HEK293 (cell line): ENCODE measurements around the gene DLEC1.

Experiments used
- CTCF ChIA-PET: fragments of 350-600 bp; formaldehyde crosslinking; extraction: SDS; loops from one replicate; lab custom pipeline; 2021; ENCODE audit warnings: antibody characterized with exemption; lab: Yijun Ruan, JAX
- POLR2A ChIA-PET: fragments of 300-600 bp; formaldehyde crosslinking; extraction: SDS; loops from one replicate; lab custom pipeline; 2020; ENCODE audit warnings: antibody characterized with exemption, inconsistent platforms; lab: Yijun Ruan, JAX
- H3K27ac ChIP-seq: fragments of 200-500 bp; sonication (Bioruptor generic); 2 replicates; pipeline ENCODE4 v1.5.1; 2014; ENCODE audit warnings: low read depth, low read length, control low read depth, inconsistent platforms; ENCODE audit errors: extremely low read depth
- H3K36me3 ChIP-seq, 2 experiments: fragments of 200-500 bp in 1 of 2; sonication (Bioruptor generic) in 1 of 2; 1 replicate in 1 of 2; 2 replicates in 1 of 2; pipeline ENCODE4 v1.5.1; 2014 to 2017; ENCODE audit warnings: inconsistent platforms in 2 of 2, low read length in 2 of 2; ENCODE audit not compliant: control insufficient read depth in 2 of 2, insufficient read depth in 1 of 2
- H3K4me1 ChIP-seq: fragments of 200-500 bp; sonication (Bioruptor generic); 2 replicates; pipeline ENCODE4 v1.5.1; 2014; ENCODE audit warnings: mild to moderate bottlenecking, low read length, inconsistent platforms; ENCODE audit not compliant: control insufficient read depth, insufficient read depth
- H3K4me3 ChIP-seq: 2 replicates; pipeline ENCODE4 v1.5.1; 2011; ENCODE audit warnings: low read depth, mild to moderate bottlenecking, control low read depth, low read length, moderate library complexity
- H3K9me3 ChIP-seq: fragments of 200-500 bp; sonication (Bioruptor generic); 2 replicates; pipeline ENCODE4 v1.5.1; 2014; ENCODE audit warnings: low read depth, low read length, inconsistent platforms; ENCODE audit not compliant: control insufficient read depth, insufficient read depth
- EGR2 ChIP-seq: fragments of 450-650 bp; formaldehyde crosslinking; IDR thresholded peaks from 2 replicates; pipeline ENCODE4 v1.5.1; 2016; ENCODE audit warnings: low read depth, missing biosample characterization, missing genetic modification characterization
- MEIS1 ChIP-seq: sonication (generic); formaldehyde crosslinking; IDR thresholded peaks from 2 replicates; pipeline ENCODE4 v1.8.1; 2022; ENCODE audit warnings: missing genetic modification reagents, mild to moderate bottlenecking, borderline replicate concordance
- MYNN ChIP-seq: fragments of 450-650 bp; formaldehyde crosslinking; IDR thresholded peaks from 2 replicates; pipeline ENCODE4 v1.5.1; 2016; ENCODE audit warnings: missing biosample characterization, missing genetic modification characterization, borderline replicate concordance
- TCF7L2 ChIP-seq: IDR thresholded peaks from 2 replicates; pipeline ENCODE4 v1.6.1; 2011; ENCODE audit warnings: low read depth, mild to moderate bottlenecking, inconsistent platforms, low read length, moderate library complexity, borderline replicate concordance
- TRIM28 ChIP-seq: IDR thresholded peaks from 2 replicates; pipeline ENCODE4 v1.6.1; 2011; ENCODE audit warnings: low read length, control low read depth, borderline replicate concordance
- ZFP37 ChIP-seq: fragments of 450-650 bp; formaldehyde crosslinking; IDR thresholded peaks from 2 replicates; pipeline ENCODE4 v1.5.1; 2016; ENCODE audit warnings: missing biosample characterization, missing genetic modification characterization
- ZNF146 ChIP-seq: fragments of 450-650 bp; formaldehyde crosslinking; IDR thresholded peaks from 2 replicates; pipeline ENCODE4 v1.5.1; 2016; ENCODE audit warnings: missing biosample characterization, missing genetic modification characterization
- ZNF16 ChIP-seq: fragments of 450-650 bp; formaldehyde crosslinking; IDR thresholded peaks from 2 replicates; pipeline ENCODE4 v1.5.1; 2016; ENCODE audit warnings: low read depth, missing biosample characterization, missing genetic modification characterization
- ZNF184 ChIP-seq: fragments of 450-650 bp; IDR thresholded peaks from 2 replicates; pipeline ENCODE4 v1.5.1; 2018; ENCODE audit warnings: missing biosample characterization, mild to moderate bottlenecking, missing genetic modification characterization
- ZNF23 ChIP-seq: fragments of 450-650 bp; formaldehyde crosslinking; IDR thresholded peaks from 2 replicates; pipeline ENCODE4 v1.5.1; 2016; ENCODE audit warnings: missing biosample characterization, missing genetic modification characterization, borderline replicate concordance
- ZNF280D ChIP-seq: fragments of 450-650 bp; formaldehyde crosslinking; IDR thresholded peaks from 2 replicates; pipeline ENCODE4 v1.5.1; 2016; ENCODE audit warnings: missing biosample characterization, missing genetic modification characterization
- ZNF292 ChIP-seq: fragments of 450-650 bp; formaldehyde crosslinking; IDR thresholded peaks from 2 replicates; pipeline ENCODE4 v1.5.1; 2016; ENCODE audit warnings: low read depth, missing biosample characterization, missing genetic modification characterization, borderline replicate concordance
- ZNF366 ChIP-seq: fragments of 450-650 bp; formaldehyde crosslinking; conservative IDR thresholded peaks from 2 replicates; pipeline ENCODE4 v1.5.1; 2016; ENCODE audit warnings: missing biosample characterization, missing genetic modification characterization
- ZNF391 ChIP-seq: fragments of 450-650 bp; formaldehyde crosslinking; IDR thresholded peaks from 2 replicates; pipeline ENCODE4 v1.5.1; 2016; ENCODE audit warnings: low read depth, missing biosample characterization, missing genetic modification characterization, borderline replicate concordance
- ZNF398 ChIP-seq: fragments of 450-650 bp; formaldehyde crosslinking; IDR thresholded peaks from 2 replicates; pipeline ENCODE4 v1.5.1; 2017; ENCODE audit warnings: missing biosample characterization, missing genetic modification characterization
- ZNF404 ChIP-seq: fragments of 450-650 bp; formaldehyde crosslinking; IDR thresholded peaks from 2 replicates; pipeline ENCODE4 v1.5.1; 2017; ENCODE audit warnings: missing biosample characterization, missing genetic modification characterization
- ZNF426 ChIP-seq: fragments of 450-650 bp; formaldehyde crosslinking; IDR thresholded peaks from 2 replicates; pipeline ENCODE4 v1.5.1; 2017; ENCODE audit warnings: missing biosample characterization, missing genetic modification characterization, mild to moderate bottlenecking, inconsistent platforms, moderate library complexity
- ZNF473 ChIP-seq: fragments of 450-650 bp; formaldehyde crosslinking; IDR thresholded peaks from 2 replicates; pipeline ENCODE4 v1.5.1; 2017; ENCODE audit warnings: missing biosample characterization, missing genetic modification characterization
- ZNF48 ChIP-seq: fragments of 450-650 bp; formaldehyde crosslinking; IDR thresholded peaks from 2 replicates; pipeline ENCODE4 v1.5.1; 2016; ENCODE audit warnings: missing biosample characterization, missing genetic modification characterization
- ZNF521 ChIP-seq: fragments of 450-650 bp; formaldehyde crosslinking; IDR thresholded peaks from 2 replicates; pipeline ENCODE4 v1.5.1; 2017; ENCODE audit warnings: missing biosample characterization, mild to moderate bottlenecking, missing genetic modification characterization
- ZNF561 ChIP-seq: fragments of 450-650 bp; IDR thresholded peaks from 2 replicates; pipeline ENCODE4 v1.5.1; 2018; ENCODE audit warnings: missing biosample characterization, missing genetic modification characterization, borderline replicate concordance
- ZNF645 ChIP-seq: fragments of 450-650 bp; formaldehyde crosslinking; IDR thresholded peaks from 2 replicates; pipeline ENCODE4; 2016; ENCODE audit warnings: missing biosample characterization, missing genetic modification characterization
- ZNF768 ChIP-seq: fragments of 450-650 bp; formaldehyde crosslinking; IDR thresholded peaks from 2 replicates; pipeline ENCODE4 v1.5.1; 2018; ENCODE audit warnings: missing biosample characterization, mild to moderate bottlenecking, missing genetic modification characterization
- ZSCAN16 ChIP-seq: fragments of 450-650 bp; formaldehyde crosslinking; IDR thresholded peaks from 2 replicates; pipeline ENCODE4 v1.5.1; 2016; ENCODE audit warnings: missing biosample characterization, missing genetic modification characterization
- ZXDB ChIP-seq: fragments of 450-650 bp; formaldehyde crosslinking; IDR thresholded peaks from 2 replicates; pipeline ENCODE4 v1.5.1; 2016; ENCODE audit warnings: missing biosample characterization, missing genetic modification characterization

DLEC1 gene

GRCh38 chr3:38119821-38120692 is 81.0 kb downstream of the DLEC1 start (continued):
- TF ChIP-seq MYNN (tag by site-specific recombination) = no peak
- no peak for TF ChIP-seq EGR2
- no peak for TF ChIP-seq ZNF280D (tag by site-specific recombination)
- TF ChIP-seq ZNF426 (tag by site-specific recombination) = no peak
- no peak for TF ChIP-seq ZNF292 (tag by site-specific recombination)
- TF ChIP-seq ZSCAN16 = no peak

GRCh38 chr3:38120693-38121450 is 81.9 kb downstream of the DLEC1 start:
- no peak overlapping the region for H3K27ac ChIP-seq
- H3K4me3 ChIP-seq = no peak overlapping the region
- TF ChIP-seq ZNF404 (tag by site-specific recombination) = no peak
- no peak for TF ChIP-seq ZNF398 (tag by site-specific recombination)
- no peak for TF ChIP-seq ZNF366 (tag by site-specific recombination)
- no peak for TF ChIP-seq TRIM28
- TF ChIP-seq ZNF768 (tag by site-specific recombination) = no peak
- TF ChIP-seq ZNF561 (tag by site-specific recombination) = no peak
- TF ChIP-seq ZNF473 (tag by site-specific recombination) = no peak
- POLR2A ChIA-PET = interaction anchor here (0.8 to 2.3 kb wide), 2 partner anchors 16 to 18 kb away, joined by 3 to 11 read pairs; partner anchors contain the start of gene ACAA1
- H3K9me3 ChIP-seq = no peaks in the 10 kb centered on the region
- peaks cover 0 to 58% of the 10 kb centered on the region in 2 experiments; a peak in 2 of 3 replicates for H3K36me3 ChIP-seq
- CTCF ChIA-PET = no interaction called here
- no peaks in the 10 kb centered on the region for H3K4me1 ChIP-seq

GRCh38 chr3:38121451-38121831 is 82.4 kb downstream of the DLEC1 start:
- POLR2A ChIA-PET = interaction anchor here (2.3 kb wide), 1 partner anchor 15 kb away, joined by 11 read pairs; the partner anchor contains the start of gene ACAA1
- Histone ChIP-seq H3K4me3 (no peak overlapping the region), H3K27ac (no peak overlapping the region), H3K9me3 (no peaks in the 10 kb centered on the region), H3K36me3 (peaks cover 0 to 64% of the 10 kb centered on the region in 2 experiments; a peak in 2 of 3 replicates), H3K4me1 (no peaks in the 10 kb centered on the region)
- TF ChIP-seq ZNF16 (tag by site-specific recombination) = no peak
- no peak for TF ChIP-seq ZNF23 (tag by site-specific recombination)
- no peak for TF ChIP-seq MEIS1 (CRISPR knock-in tag)
- no peak for TF ChIP-seq ZNF391 (tag by site-specific recombination)
- no peak for TF ChIP-seq ZNF146 (tag by site-specific recombination)
- TF ChIP-seq ZXDB (tag by site-specific recombination) = no peak
- no peak for TF ChIP-seq ZNF645
- no peak for TF ChIP-seq ZFP37
- no peak for TF ChIP-seq EGR2
- no peak for TF ChIP-seq ZNF184
- TF ChIP-seq TCF7L2 = no peak
- TF ChIP-seq ZNF521 (tag by site-specific recombination) = no peak
- TF ChIP-seq ZNF48 (tag by site-specific recombination) = no peak
- TF ChIP-seq ZNF366 (tag by site-specific recombination) = no peak
- CTCF ChIA-PET = no interaction called here
